ENCODE results near the gene NUMA1.

NUMA1 gene

GRCh38 chr11:72085621-72086351 is 5.4 kb upstream of the NUMA1 start:
- no peak for TF ChIP-seq Cebpa-rat (IDR thresholded peaks at IDR 0.05)
- H3K4me2 ChIP-seq = no peak overlapping the region
- H3K9ac ChIP-seq = no peak overlapping the region
- H3K9me3 ChIP-seq (replicated peaks in 1 of 11) = no peaks in the 10 kb centered on the region
- H3K4me3 ChIP-seq = no peak overlapping the region
- H3K27me3 ChIP-seq = no peaks in the 10 kb centered on the region
- H3K27ac ChIP-seq = no peak overlapping the region
- peaks cover 27 to 57% (median 37%) of the 10 kb centered on the region in 11 experiments; a peak in 21 of 22 replicates for H3K36me3 ChIP-seq
- H4K20me1 ChIP-seq = no peaks in the 10 kb centered on the region; a peak in 2 of 22 replicates
- peaks cover 19 to 42% (median 22%) of the 10 kb centered on the region in 10 experiments for H3K4me1 ChIP-seq

GRCh38 chr11:72084965-72085364 is 4.6 kb upstream of the NUMA1 start:
- no peak overlapping the region for H3K27ac ChIP-seq
- peaks cover 20 to 49% (median 28%) of the 10 kb centered on the region in 11 experiments; a peak in 21 of 22 replicates for H3K36me3 ChIP-seq
- no peak for TF ChIP-seq Cebpa-rat (IDR thresholded peaks at IDR 0.05)
- H3K4me1 ChIP-seq = peaks cover 19 to 37% (median 22%) of the 10 kb centered on the region in 10 experiments
- H3K4me3 ChIP-seq = no peak overlapping the region
- H4K20me1 ChIP-seq = peaks cover 0 to under 1% (median 0%) of the 10 kb centered on the region in 11 experiments; a peak in 2 of 22 replicates
- H3K9ac ChIP-seq = no peak overlapping the region
- no peaks in the 10 kb centered on the region for H3K9me3 ChIP-seq (replicated peaks in 1 of 11)
- no peaks in the 10 kb centered on the region for H3K27me3 ChIP-seq
- no peak overlapping the region for H3K4me2 ChIP-seq

DNA sequence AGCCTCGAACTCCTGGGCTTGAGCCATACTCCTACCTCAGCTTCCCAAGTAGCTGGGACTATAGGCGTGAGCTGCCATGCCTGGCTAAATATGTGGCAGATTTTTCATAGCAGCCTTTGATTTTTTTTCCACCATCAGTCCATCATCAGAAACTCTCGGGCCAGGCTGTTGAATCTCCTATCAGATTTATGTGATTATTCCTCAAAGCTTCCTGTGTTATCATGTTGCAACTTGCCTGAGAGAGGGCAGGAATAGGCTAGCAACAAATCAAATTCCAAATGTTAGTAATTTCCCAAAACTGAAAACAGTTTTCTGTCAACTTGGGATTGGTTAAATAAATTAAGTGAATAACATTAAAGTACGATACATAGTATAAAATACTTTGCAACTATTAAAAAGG is 3.7 kb upstream of the NUMA1 start:
- no peak overlapping the region for H3K27ac ChIP-seq
- no peak for TF ChIP-seq Cebpa-rat (IDR thresholded peaks at IDR 0.05)

DNA sequence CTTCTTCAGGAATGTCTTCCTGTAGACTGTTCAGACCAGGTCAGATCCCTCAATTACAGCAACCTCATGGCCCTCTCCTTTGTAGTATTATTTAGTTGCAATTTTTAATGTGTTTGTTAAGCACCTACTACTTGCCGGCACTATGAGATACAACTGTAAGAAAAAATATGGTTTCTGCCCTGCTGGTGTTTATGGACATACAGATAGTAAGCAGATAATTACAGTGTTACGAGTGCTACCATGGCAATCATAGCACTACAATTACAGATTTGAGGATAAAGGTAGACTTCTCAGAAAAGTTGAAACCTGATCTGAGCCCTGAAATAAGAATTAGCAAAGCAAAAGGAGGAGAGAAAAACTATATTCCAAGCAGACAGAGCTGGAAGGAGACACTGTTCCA is 3.1 kb upstream of the NUMA1 start:
- no peak overlapping the region for H3K4me3 ChIP-seq
- peaks cover 6 to 34% (median 13%) of the 10 kb centered on the region in 11 experiments; a peak in 19 of 22 replicates for H3K36me3 ChIP-seq
- peaks cover 32 to 51% (median 35%) of the 10 kb centered on the region in 10 experiments for H3K4me1 ChIP-seq
- H3K27ac ChIP-seq = no peak overlapping the region
- H3K9me3 ChIP-seq (replicated peaks in 1 of 11) = no peaks in the 10 kb centered on the region
- H3K27me3 ChIP-seq = no peaks in the 10 kb centered on the region
- H4K20me1 ChIP-seq = peaks cover 0 to 16% (median 8%) of the 10 kb centered on the region in 11 experiments; a peak in 8 of 22 replicates
- H3K4me2 ChIP-seq = peak overlapping the region in 3 of 11 experiments; percentile 84 to 92 (median 89); a peak in 4 of 22 replicates
- H3K9ac ChIP-seq = no peak overlapping the region
- TF ChIP-seq Cebpa-rat (IDR thresholded peaks at IDR 0.05) = no peak

More for the DNA sequence above, 3.7 kb upstream of the NUMA1 start:
- no peak overlapping the region for H3K4me2 ChIP-seq
- peaks cover 11 to 40% (median 20%) of the 10 kb centered on the region in 11 experiments; a peak in 20 of 22 replicates for H3K36me3 ChIP-seq
- peaks cover 0 to 9% (median 3%) of the 10 kb centered on the region in 11 experiments; a peak in 9 of 22 replicates for H4K20me1 ChIP-seq
- no peaks in the 10 kb centered on the region for H3K27me3 ChIP-seq
- no peaks in the 10 kb centered on the region for H3K9me3 ChIP-seq (replicated peaks in 1 of 11)
- H3K9ac ChIP-seq = no peak overlapping the region
- H3K4me3 ChIP-seq = no peak overlapping the region
- H3K4me1 ChIP-seq = peaks cover 26 to 45% (median 28%) of the 10 kb centered on the region in 10 experiments

GRCh38 chr11:72081821-72082453 is 1.6 kb upstream of the NUMA1 start:
- Histone ChIP-seq H3K4me1 (peaks cover 39 to 65% (median 48%) of the 10 kb centered on the region in 10 experiments), H3K27ac (peak overlapping the region in 9 of 11 experiments; percentile 70 to 93 (median 86); a peak in 18 of 22 replicates), H3K4me2 (peak overlapping the region; percentile 6 to 94 (median 82); a peak in 21 of 22 replicates), H3K4me3 (no peak overlapping the region), H4K20me1 (peaks cover 0 to 25% (median 8%) of the 10 kb centered on the region in 11 experiments; a peak in 8 of 22 replicates), H3K36me3 (peaks cover 0 to 30% (median 7%) of the 10 kb centered on the region in 11 experiments; a peak in 8 of 22 replicates), H3K27me3 (no peaks in the 10 kb centered on the region), H3K9me3 (replicated peaks in 1 of 11) (no peaks in the 10 kb centered on the region), H3K9ac (peak overlapping the region in 5 of 11 experiments; percentile 66 to 84 (median 75); a peak in 7 of 22 replicates)
- TF ChIP-seq Cebpa-rat (IDR thresholded peaks at IDR 0.05) = no peak

DNA sequence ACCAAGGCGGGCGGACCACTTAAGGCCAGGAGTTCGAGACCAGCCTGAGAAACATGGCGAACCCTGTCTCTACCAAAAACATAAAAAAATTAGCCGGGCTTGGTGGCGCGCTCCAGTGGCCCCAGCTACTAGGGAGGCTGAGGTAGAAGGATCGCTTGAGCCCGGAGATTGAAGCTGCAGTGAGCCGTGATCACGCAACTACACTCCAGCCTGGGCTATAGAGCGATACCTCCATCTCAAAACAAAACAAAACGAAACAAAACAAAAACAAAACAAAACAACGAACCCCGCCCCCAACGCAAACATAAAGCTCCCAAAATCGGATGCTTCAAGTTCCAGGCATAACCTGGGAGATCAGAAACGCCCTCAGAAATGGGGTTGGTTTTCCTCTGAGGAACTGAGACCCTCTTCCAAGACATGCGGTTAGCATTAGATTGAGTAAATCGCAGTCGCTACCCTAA is 872 bp upstream of the NUMA1 start:
- Histone ChIP-seq H3K4me1 (peaks cover 39 to 68% (median 48%) of the 10 kb centered on the region in 10 experiments), H3K4me3 (peak overlapping the region; percentile 39 to 78 (median 70)), H3K27me3 (no peaks in the 10 kb centered on the region), H3K36me3 (peaks cover 4 to 34% (median 10%) of the 10 kb centered on the region in 11 experiments; a peak in 18 of 22 replicates), H3K9ac (peak overlapping the region; percentile 66 to 90 (median 79); a peak in 21 of 22 replicates), H3K27ac (peak overlapping the region; percentile 70 to 93 (median 84)), H3K4me2 (peak overlapping the region; percentile 74 to 94 (median 84)), H4K20me1 (peaks cover 0 to 29% (median 8%) of the 10 kb centered on the region in 11 experiments; a peak in 8 of 22 replicates), H3K9me3 (replicated peaks in 1 of 11) (no peaks in the 10 kb centered on the region)
- no peak for TF ChIP-seq Cebpa-rat (IDR thresholded peaks at IDR 0.05)

GRCh38 chr11:72079819-72080325 is 470 bp downstream of the NUMA1 start:
- H3K4me3 ChIP-seq = peak overlapping the region; percentile 68 to 84 (median 74)
- peaks cover 0 to 42% (median 8%) of the 10 kb centered on the region in 11 experiments; a peak in 8 of 22 replicates for H4K20me1 ChIP-seq
- peaks cover 47 to 81% (median 56%) of the 10 kb centered on the region in 10 experiments for H3K4me1 ChIP-seq
- peaks cover 0 to 28% (median 13%) of the 10 kb centered on the region in 11 experiments; a peak in 17 of 22 replicates for H3K36me3 ChIP-seq
- no peak for TF ChIP-seq Cebpa-rat (IDR thresholded peaks at IDR 0.05)
- peak overlapping the region; percentile 34 to 93 (median 84); a peak in 20 of 22 replicates for H3K27ac ChIP-seq
- H3K27me3 ChIP-seq = no peaks in the 10 kb centered on the region
- peak overlapping the region; percentile 79 to 90 (median 86) for H3K9ac ChIP-seq
- H3K4me2 ChIP-seq = peak overlapping the region; percentile 75 to 95 (median 90)
- no peaks in the 10 kb centered on the region for H3K9me3 ChIP-seq (replicated peaks in 1 of 11)

DNA sequence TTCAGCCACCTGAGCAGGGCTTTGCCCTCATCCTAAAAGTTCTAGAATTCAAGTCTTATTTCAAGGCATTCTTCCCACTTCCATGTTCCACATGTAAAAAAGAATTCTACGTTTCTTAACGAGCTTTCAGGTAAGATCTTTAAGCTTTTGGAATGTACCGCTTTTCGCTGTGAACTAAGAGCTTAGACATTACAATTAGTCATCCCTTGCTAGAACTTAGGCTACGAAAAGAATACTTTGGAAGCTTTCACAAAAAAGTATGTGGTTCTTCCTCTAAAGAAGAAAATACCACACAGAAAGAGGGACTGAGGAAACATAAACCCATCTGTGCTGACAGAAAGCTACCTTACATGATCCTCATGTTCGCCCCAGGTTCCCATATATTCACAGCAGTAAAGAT is 1.9 kb downstream of the NUMA1 start:
- no peaks in the 10 kb centered on the region for H3K9me3 ChIP-seq (replicated peaks in 1 of 11)
- H3K27ac ChIP-seq = peak overlapping the region in 6 of 11 experiments; percentile 2 to 93 (median 85); a peak in 3 of 22 replicates
- no peak for TF ChIP-seq Cebpa-rat (IDR thresholded peaks at IDR 0.05)
- H3K4me3 ChIP-seq = peak overlapping the region in 6 of 10 experiments; percentile 68 to 84 (median 77); a peak in 7 of 20 replicates
- peaks cover 50 to 88% (median 62%) of the 10 kb centered on the region in 10 experiments for H3K4me1 ChIP-seq
- peak overlapping the region; percentile 75 to 95 (median 90) for H3K4me2 ChIP-seq
- H3K9ac ChIP-seq = peak overlapping the region in 10 of 11 experiments; percentile 79 to 90 (median 86); a peak in 17 of 22 replicates
- H4K20me1 ChIP-seq = peaks cover 0 to 49% (median 8%) of the 10 kb centered on the region in 11 experiments; a peak in 8 of 22 replicates
- no peaks in the 10 kb centered on the region for H3K27me3 ChIP-seq
- H3K36me3 ChIP-seq = peaks cover 0 to 42% (median 19%) of the 10 kb centered on the region in 11 experiments; a peak in 16 of 22 replicates

Measured in BLaER1 treated with 17β-estradiol and CSF1 and Interleukin-3, amounts not matched to agents 10 nM and 100 nM (cell line).